Measurements from ENCODE around the gene TAF1L.

DNA sequence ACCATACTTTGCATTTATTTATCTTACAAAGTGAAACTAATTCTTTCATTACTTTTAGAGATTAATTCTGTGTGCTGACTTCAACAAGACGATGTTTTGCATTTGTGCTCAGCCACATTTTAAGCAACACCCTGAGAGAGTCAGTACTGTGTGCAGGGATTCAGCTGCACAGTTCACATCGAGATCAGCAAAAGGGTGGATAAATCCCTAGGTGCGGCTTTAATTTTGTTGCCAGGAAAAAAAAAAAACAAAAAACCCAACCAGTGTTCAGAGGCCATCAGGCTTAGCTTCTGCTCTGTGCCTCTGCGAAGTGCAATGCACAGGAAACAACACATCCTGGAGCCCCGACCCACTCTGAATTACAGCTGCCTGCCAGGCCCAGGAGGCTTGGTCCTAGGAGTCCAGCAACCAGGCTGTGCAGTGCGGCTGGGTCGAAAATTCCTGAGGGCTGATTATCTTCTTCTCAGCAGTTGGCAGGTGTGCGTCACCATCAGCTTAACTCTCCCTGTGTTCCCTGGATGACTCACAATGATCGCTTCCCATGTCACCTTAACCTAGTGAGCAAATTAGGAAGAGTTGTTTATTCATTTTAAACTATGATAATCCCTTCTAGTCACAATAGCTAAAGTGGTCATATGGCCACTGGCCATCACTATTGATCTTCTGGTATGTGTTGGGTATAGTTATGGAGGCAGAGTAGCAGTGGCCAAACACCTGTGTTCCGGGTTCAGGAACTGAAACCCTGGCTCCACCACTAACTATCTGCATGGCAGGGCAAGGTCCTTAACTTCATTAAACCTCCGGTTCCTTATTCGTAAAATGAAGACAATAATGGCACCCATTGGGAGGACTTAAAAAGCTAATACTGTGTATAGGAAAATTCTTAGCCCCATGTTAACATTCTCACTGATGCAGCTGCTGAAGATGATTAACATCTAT is 31.3 kb downstream of the TAF1L start:
- TF ChIP-seq POLR2A (IDR thresholded peaks at IDR 0.05) = no peak
- TF ChIP-seq, protein P1, sequence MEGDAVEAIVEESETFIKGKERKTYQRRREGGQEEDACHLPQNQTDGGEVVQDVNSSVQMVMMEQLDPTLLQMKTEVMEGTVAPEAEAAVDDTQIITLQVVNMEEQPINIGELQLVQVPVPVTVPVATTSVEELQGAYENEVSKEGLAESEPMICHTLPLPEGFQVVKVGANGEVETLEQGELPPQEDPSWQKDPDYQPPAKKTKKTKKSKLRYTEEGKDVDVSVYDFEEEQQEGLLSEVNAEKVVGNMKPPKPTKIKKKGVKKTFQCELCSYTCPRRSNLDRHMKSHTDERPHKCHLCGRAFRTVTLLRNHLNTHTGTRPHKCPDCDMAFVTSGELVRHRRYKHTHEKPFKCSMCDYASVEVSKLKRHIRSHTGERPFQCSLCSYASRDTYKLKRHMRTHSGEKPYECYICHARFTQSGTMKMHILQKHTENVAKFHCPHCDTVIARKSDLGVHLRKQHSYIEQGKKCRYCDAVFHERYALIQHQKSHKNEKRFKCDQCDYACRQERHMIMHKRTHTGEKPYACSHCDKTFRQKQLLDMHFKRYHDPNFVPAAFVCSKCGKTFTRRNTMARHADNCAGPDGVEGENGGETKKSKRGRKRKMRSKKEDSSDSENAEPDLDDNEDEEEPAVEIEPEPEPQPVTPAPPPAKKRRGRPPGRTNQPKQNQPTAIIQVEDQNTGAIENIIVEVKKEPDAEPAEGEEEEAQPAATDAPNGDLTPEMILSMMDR (IDR thresholded peaks at IDR 0.05) = no peak

Measured in stomach (tissue), 4 donors.